Muscle of leg (tissue), 11 donors: Measurements from ENCODE around the gene CES4A. TPM values are rescaled to one million over a fixed set of nuclear protein-coding genes. Genes with fewer than 3 reads are reported as not detected.
A peak's percentile ranks its signal among the peaks of the same experiment; 100 is the strongest.

Source experiments
- DNase-seq: peaks from one replicate; pipeline ENCODE4 v3.0.0; 2013
- H3K27ac ChIP-seq: one replicate; pipeline ENCODE4 v1.5.1; 2013; ENCODE audit warnings: mild to moderate bottlenecking, low read length, control low read depth
- H3K27me3 ChIP-seq: one replicate; pipeline ENCODE4 v1.6.1; 2013; ENCODE audit warnings: low read length; ENCODE audit not compliant: control insufficient read depth, insufficient read depth
- H3K36me3 ChIP-seq: one replicate; pipeline ENCODE4 v1.6.1; 2013; ENCODE audit warnings: low read length; ENCODE audit not compliant: control insufficient read depth, insufficient read depth
- H3K4me1 ChIP-seq: one replicate; pipeline ENCODE4 v1.6.1; 2013; ENCODE audit warnings: low read length; ENCODE audit not compliant: control insufficient read depth, insufficient read depth
- H3K4me3 ChIP-seq: one replicate; pipeline ENCODE4 v1.5.1; 2013; ENCODE audit warnings: low read length, control low read depth
- H3K9me3 ChIP-seq: replicated peaks from 2 replicates; pipeline ENCODE4 v1.6.1; 2013; ENCODE audit warnings: low read depth, low read length; ENCODE audit not compliant: control insufficient read depth
- WGBS: methylation state at CpG from one replicate; pipeline ENCODE4 v1.1.5; 2013; ENCODE audit warnings: missing lambda C conversion rate; ENCODE audit not compliant: insufficient coverage; 5-methylcytosine and 5-hydroxymethylcytosine counted together
- polyA plus RNA-seq, 8 donors: library from polyadenylated mRNA; unstranded; fragments of 120-200 nt; gene quantifications; one replicate each; pipeline versions ENCODE4 v1.2.1 to v1.2.3, GENCODE V29; 2013; ENCODE audit warnings: inconsistent platforms in 1 of 8, low replicate concordance in 1 of 8; ENCODE audit not compliant: insufficient read length in 8 of 8, insufficient read depth in 1 of 8
- total RNA-seq: library from RNA; stranded (reverse); fragments of 120-200 nt; gene quantifications from one replicate; pipeline ENCODE4 v1.2.4, GENCODE V29; 2013

CES4A gene
- total and polyA plus RNA-seq, 9 donors, result 1.5 to 5.3 (median 3.2) TPM

GRCh38 chr16:67006930-67007658 lies 18.7 kb downstream of the CES4A start:
- Histone ChIP-seq H3K36me3 (peaks cover 2% of the 10 kb centered on the region), H3K4me3 (no peak overlapping the region), H3K9me3 (no peaks in the 10 kb centered on the region), H3K27ac (no peak overlapping the region), H3K27me3 (peaks cover 5% of the 10 kb centered on the region), H3K4me1 (no peaks in the 10 kb centered on the region)
- WGBS, result 76% methylated on average over 5 of the region's 12 CpGs
- no peak for DNase-seq

GRCh38 chr16:67009158-67009557 lies 20.8 kb downstream of the CES4A start:
- whole genome bisulfite sequencing, result 55% methylated on average over 1 of the region's 1 CpG
- Histone ChIP-seq H3K4me1 (peaks cover 14% of the 10 kb centered on the region), H3K36me3 (no peaks in the 10 kb centered on the region), H3K9me3 (no peaks in the 10 kb centered on the region), H3K27ac (no peak overlapping the region), H3K4me3 (no peak overlapping the region), H3K27me3 (peaks cover 2% of the 10 kb centered on the region)
- DNase-seq, result no peak

- Histone ChIP-seq H3K4me3 (no peak overlapping the region), H3K36me3 (no peaks in the 10 kb centered on the region), H3K4me1 (peaks cover 23% of the 10 kb centered on the region), H3K9me3 (no peaks in the 10 kb centered on the region), H3K27me3 (peaks cover 8% of the 10 kb centered on the region), H3K27ac (no peak overlapping the region)
- 100% methylated on average over 1 of the region's 2 CpGs for WGBS
- no peak for DNase-seq
Observed at GRCh38 chr16:67011274-67011673, 22.9 kb downstream of the CES4A start.

- Histone ChIP-seq H3K4me3 (peak overlapping the region; percentile 54), H3K4me1 (peaks cover 25% of the 10 kb centered on the region), H3K27ac (peak overlapping the region; percentile 40), H3K9me3 (no peaks in the 10 kb centered on the region), H3K27me3 (peaks cover 8% of the 10 kb centered on the region), H3K36me3 (no peaks in the 10 kb centered on the region)
- under 1% methylated on average over 19 of the region's 21 CpGs for WGBS
- DNase-seq, result peak; percentile 83
Observed at GRCh38 chr16:67013233-67013822, 24.9 kb downstream of the CES4A start.

GRCh38 chr16:67013823-67014633 lies 25.6 kb downstream of the CES4A start:
- Histone ChIP-seq H3K4me1 (peaks cover 25% of the 10 kb centered on the region), H3K4me3 (peak overlapping the region; percentile 54), H3K27ac (peak overlapping the region; percentile 59), H3K36me3 (no peaks in the 10 kb centered on the region), H3K9me3 (no peaks in the 10 kb centered on the region), H3K27me3 (peaks cover 8% of the 10 kb centered on the region)
- DNase-seq, result peak; percentile 89
- 0% methylated on average over 70 of the region's 70 CpGs for WGBS

GRCh38 chr16:67014634-67015312 lies 26.4 kb downstream of the CES4A start:
- H3K4me3 ChIP-seq, result peak overlapping the region; percentile 37
- no peaks in the 10 kb centered on the region for H3K9me3 ChIP-seq
- 47% methylated on average over 2 of the region's 6 CpGs for WGBS
- peaks cover 8% of the 10 kb centered on the region for H3K27me3 ChIP-seq
- H3K27ac ChIP-seq, result peak overlapping the region; percentile 59
- DNase-seq, result peak; percentile 40
- H3K36me3 ChIP-seq, result no peaks in the 10 kb centered on the region
- H3K4me1 ChIP-seq, result peaks cover 25% of the 10 kb centered on the region

GRCh38 chr16:67015313-67015731 lies 26.9 kb downstream of the CES4A start:
- H3K27me3 ChIP-seq, result peaks cover 8% of the 10 kb centered on the region
- 89% methylated on average over 6 of the region's 9 CpGs for WGBS
- DNase-seq, result no peak
- H3K4me1 ChIP-seq, result peaks cover 25% of the 10 kb centered on the region
- H3K4me3 ChIP-seq, result no peak overlapping the region
- H3K9me3 ChIP-seq, result no peaks in the 10 kb centered on the region
- no peaks in the 10 kb centered on the region for H3K36me3 ChIP-seq
- no peak overlapping the region for H3K27ac ChIP-seq

- no peak for DNase-seq
Observed at GRCh38 chr16:67016143-67016542, 27.8 kb downstream of the CES4A start.

GRCh38 chr16:67016681-67017420 lies 28.5 kb downstream of the CES4A start:
- Histone ChIP-seq H3K4me3 (no peak overlapping the region), H3K9me3 (no peaks in the 10 kb centered on the region), H3K27ac (no peak overlapping the region), H3K36me3 (no peaks in the 10 kb centered on the region), H3K27me3 (peaks cover 8% of the 10 kb centered on the region), H3K4me1 (peaks cover 25% of the 10 kb centered on the region)
- 50% methylated on average over 4 of the region's 5 CpGs for WGBS
- DNase-seq, result no peak

More at GRCh38 chr16:67016143-67016542, 27.8 kb downstream of the CES4A start:
- Histone ChIP-seq H3K27me3 (peaks cover 8% of the 10 kb centered on the region), H3K4me3 (no peak overlapping the region), H3K4me1 (peaks cover 25% of the 10 kb centered on the region), H3K9me3 (no peaks in the 10 kb centered on the region), H3K27ac (no peak overlapping the region), H3K36me3 (no peaks in the 10 kb centered on the region)
